ENCODE data around the gene STARD3.

DNA sequence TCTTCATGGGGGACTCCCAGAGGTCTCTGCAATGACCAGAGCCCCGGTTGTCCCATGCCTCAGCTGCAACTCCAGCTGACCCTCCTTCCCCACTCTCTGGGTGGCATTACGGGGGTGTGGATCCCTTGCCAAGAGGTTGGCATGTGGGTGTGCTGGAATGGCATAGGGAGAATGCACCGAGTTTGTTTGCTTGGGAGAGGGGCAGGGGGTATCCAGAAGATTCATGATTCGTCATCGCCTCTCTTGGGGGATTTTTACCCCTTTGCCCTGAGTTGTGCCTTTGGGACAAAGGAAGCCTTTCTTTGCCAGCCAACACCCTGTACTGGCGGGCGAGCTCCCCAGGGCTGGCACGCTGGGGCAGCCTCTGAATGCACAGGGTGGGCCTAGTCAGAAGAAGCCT is 69.4 kb downstream of the STARD3 start:
- TF ChIP-seq, protein P1, sequence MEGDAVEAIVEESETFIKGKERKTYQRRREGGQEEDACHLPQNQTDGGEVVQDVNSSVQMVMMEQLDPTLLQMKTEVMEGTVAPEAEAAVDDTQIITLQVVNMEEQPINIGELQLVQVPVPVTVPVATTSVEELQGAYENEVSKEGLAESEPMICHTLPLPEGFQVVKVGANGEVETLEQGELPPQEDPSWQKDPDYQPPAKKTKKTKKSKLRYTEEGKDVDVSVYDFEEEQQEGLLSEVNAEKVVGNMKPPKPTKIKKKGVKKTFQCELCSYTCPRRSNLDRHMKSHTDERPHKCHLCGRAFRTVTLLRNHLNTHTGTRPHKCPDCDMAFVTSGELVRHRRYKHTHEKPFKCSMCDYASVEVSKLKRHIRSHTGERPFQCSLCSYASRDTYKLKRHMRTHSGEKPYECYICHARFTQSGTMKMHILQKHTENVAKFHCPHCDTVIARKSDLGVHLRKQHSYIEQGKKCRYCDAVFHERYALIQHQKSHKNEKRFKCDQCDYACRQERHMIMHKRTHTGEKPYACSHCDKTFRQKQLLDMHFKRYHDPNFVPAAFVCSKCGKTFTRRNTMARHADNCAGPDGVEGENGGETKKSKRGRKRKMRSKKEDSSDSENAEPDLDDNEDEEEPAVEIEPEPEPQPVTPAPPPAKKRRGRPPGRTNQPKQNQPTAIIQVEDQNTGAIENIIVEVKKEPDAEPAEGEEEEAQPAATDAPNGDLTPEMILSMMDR (IDR thresholded peaks at IDR 0.05): no peak
- TF ChIP-seq POLR2A (IDR thresholded peaks at IDR 0.05) (no peak), EP300 (IDR thresholded peaks at IDR 0.05) (no peak)

Data from ovary (tissue), 3 donors.